NK-92 (cell line): Measurements from ENCODE around the gene HSF4.

ENCODE experiments used
- DNase-seq: peaks from one replicate; lab custom pipeline; 2025; ENCODE audit not compliant: unreplicated experiment; lab: John Stamatoyannopoulos, UW

The HSF4 gene

GRCh38 chr16:67183627-67184452 lies 19.3 kb downstream of the HSF4 start, which contains the start of gene MATCAP1:
TSS of gene MATCAP1 (minus strand) at chr16:67183963. CDS start at chr16:67180610, 3,353 bp downstream.
- DNase-seq = peak; percentile 70

GRCh38 chr16:67184453-67184994 lies 20.0 kb downstream of the HSF4 start:
- no peak for DNase-seq

- no peak for DNase-seq
These were observed 20.6 kb downstream of the HSF4 start for GRCh38 chr16:67184995-67185650.

- no peak for DNase-seq
These were observed 21.1 kb downstream of the HSF4 start for GRCh38 chr16:67185651-67186134.

DNA sequence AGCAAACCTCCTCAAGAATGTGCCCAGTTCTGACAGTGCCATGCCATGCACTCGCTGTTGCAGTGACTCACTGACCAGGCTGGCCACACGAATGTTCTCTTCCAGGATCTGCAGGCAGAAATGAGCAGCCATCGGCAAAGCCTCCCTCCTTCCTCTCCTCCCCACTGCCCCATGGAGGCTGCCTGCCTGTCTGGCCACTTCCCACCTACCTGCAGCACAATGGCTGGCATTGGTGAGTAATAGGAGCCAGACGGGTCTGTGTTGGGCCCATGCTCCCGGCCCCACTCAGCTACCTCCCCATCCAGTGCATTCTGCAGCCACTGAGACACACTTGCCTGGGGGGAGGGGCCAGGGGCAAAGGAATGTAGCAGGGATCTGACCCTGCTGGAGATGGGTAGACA lies 22.0 kb downstream of the HSF4 start:
- no peak for DNase-seq

- DNase-seq = no peak
These were observed 22.8 kb downstream of the HSF4 start for GRCh38 chr16:67187175-67187890.

DNA sequence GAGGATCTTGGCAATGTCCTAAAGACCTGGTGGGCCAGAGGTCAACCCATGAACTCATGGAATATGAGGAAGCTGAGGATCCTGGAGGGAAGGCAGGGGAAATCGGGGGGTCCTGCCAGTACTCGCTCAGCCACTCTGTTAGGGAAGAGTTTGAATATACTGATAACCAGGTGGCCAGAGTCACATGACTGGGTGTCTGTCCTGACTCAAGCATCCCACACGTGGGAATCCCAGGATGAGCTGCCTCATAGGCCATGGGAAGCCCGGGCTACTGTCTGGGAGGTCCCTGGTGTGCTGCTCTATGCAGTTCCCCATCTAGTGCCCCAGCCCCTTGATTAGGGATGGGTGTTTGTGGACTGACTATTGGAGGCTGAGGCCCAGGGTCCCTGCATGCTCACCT lies 23.8 kb downstream of the HSF4 start:
- DNase-seq = no peak

DNA sequence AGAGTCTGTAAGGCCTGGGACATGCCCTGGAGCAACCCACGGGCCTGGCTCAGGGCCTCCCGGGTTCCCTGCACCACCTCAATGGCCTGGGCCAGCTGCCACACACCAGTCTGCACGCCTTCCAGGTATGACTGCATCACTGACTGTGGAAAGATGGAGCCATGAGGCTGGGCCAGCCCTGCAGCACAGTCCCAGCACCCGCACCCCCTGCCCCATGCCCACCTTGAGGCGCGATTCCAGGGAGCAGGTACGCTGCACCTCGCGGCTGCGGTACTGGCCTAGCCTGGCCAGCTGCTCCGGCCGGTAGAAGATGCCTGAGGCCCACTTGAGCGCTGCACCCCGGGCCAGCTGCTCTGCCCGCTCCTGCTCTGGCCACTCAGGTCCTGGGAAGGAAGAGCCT lies 24.3 kb downstream of the HSF4 start:
- DNase-seq = no peak

- no peak for DNase-seq
These were observed 25.5 kb downstream of the HSF4 start, which contains the start of gene EXOC3L1 for GRCh38 chr16:67190041-67190440. TSS of gene EXOC3L1 (minus strand) at chr16:67190136. CDS start at chr16:67189676, 460 bp downstream.

GRCh38 chr16:67190448-67191399 lies 26.2 kb downstream of the HSF4 start:
- no peak for DNase-seq

DNA sequence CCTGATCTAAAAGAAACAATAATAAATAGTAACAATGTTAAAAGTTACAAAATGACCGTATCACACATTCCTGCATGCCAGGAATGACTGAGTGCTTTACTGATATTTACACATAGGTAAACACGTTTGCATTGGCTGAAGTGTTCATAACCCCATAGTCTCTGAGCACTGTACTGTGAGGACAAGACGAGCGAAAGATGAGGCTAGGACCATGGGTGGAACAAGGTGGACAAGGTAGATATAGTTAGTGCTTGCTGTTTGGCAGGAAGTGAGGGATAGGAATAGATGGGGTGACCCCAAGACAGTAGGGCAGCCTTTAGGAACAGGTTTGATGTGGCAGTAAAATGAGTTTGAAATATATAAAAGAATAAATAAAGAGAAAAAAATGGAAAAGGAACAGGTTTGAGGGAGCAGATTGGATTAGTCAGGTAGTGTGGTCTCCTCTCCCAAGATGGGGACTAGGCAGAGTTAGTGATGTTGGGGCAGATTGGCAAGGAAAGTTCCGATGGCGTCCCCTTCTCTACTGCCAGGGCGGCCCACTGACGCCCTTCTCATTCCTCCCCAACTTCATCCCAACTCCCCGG lies 27.0 kb downstream of the HSF4 start:
- DNase-seq = no peak

DNA sequence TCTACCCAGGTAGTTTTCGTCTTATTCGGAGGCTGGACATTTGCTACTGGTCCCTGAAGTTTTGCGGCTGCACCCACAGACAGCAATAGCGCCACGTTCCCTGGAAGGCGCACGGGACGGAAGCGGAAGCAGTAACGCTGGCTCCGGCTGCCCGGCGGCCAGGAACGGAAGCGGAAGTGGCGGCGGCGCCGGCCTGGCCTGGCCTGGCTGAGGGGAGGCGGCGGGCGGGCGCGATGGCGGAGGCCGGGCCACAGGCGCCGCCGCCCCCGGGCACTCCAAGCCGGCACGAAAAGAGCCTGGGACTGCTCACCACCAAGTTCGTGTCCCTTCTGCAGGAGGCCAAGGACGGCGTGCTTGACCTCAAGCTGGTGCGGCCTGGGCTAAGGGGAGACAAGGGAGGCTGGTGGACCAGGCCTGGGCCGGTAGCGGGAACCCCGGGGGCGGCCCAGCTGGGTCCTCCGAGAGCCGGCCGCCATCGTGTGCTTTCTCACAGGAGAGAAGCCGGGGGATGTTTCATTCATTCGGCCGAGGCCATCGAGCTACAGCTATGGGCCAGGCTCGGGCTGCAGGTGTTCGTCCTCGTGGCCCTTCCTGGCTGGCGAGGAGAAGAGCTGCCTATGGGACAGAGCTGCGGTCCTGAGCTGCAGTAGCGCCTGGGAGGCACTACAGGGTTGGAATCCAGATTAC lies 27.6 kb downstream of the HSF4 start, which contains the start of gene E2F4:
E2F4 (plus strand) TSS at position 161 of the 687 bp plus-strand sequence; CDS start at position 234, 73 bp downstream.
- no peak for DNase-seq

- no peak for DNase-seq
These were observed 28.3 kb downstream of the HSF4 start for GRCh38 chr16:67192781-67193361.

DNA sequence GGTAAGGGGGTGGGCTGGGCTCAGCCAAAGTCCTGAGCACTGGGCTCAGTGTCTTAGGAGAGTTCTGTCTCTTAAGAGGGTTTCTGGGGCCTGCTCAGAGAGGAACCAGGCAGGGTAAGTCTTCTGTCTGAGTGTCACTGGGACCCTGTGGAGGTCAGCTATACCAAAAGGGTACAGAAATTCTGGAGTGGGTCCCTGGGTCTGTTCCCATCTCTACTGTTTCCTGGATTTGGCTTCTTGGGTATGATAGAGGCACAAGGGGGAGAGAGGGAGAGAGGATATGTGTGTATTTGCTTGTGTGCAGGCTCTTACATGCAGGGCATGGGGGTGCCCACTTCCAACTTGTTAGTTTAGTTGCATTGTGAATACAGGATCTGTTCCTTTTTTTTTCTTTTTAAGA lies 29.0 kb downstream of the HSF4 start:
- no peak for DNase-seq

DNA sequence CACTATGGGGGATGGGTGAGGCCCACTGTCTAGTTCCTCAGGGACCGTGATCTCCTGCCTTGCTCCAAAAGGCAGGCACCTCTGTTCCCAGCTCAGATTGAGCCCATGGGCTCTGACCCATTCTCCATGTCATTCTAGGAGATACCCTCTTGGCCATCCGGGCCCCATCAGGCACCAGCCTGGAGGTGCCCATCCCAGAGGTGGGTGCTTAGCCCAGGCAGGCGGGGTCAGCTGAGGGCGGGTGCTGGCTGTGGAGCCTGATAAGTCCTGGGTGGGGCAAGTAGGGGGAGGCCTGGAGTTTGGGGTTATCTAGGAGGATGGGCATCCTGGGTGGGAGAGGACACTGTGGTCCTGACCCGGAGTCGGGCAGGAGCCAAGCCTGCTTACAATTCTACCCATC lies 29.7 kb downstream of the HSF4 start:
- no peak for DNase-seq

DNA sequence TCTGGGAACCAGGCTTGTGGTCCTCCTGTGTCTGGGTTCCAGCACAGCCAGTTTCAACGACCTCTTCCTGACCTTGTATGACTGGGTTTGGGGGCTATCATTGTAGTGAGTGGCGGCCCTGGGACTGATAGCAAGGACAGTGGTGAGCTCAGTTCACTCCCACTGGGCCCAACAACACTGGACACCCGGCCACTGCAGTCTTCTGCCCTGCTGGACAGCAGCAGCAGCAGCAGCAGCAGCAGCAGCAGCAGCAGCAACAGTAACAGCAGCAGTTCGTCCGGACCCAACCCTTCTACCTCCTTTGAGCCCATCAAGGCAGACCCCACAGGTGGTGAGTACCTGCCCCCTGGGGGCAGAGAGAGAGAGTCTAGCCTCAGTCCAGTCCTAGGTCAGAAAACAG lies 31.1 kb downstream of the HSF4 start:
- DNase-seq = no peak

GRCh38 chr16:67196881-67197280 lies 32.3 kb downstream of the HSF4 start:
- DNase-seq = no peak

DNA sequence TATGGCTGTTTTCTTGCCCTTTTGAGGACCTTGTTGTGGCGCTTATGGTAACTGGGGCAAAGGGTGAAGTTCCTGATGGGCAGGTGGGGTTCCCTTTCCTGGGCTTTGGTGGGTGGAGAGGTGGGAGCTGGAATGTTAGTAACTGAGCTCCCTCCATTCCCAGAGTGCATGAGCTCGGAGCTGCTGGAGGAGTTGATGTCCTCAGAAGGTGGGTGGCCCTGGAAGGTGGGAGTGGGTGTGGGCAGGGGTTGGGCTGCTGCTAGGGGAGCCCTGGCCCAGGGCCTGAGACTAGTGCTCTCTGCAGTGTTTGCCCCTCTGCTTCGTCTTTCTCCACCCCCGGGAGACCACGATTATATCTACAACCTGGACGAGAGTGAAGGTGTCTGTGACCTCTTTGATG lies 33.2 kb downstream of the HSF4 start:
- DNase-seq = no peak
